NB4 (cell line): Measurements from ENCODE around the gene POLR2H.

ENCODE experiments used
- CTCF ChIP-seq: IDR thresholded peaks from one replicate; pipeline ENCODE4 v1.5.1; 2012; ENCODE audit warnings: low read depth, low read length
- MAX ChIP-seq: IDR thresholded peaks from 2 replicates; pipeline ENCODE4 v1.6.1; 2011; ENCODE audit warnings: low read depth, low read length

GRCh38 chr3:184337981-184338380, 23.5 kb upstream of the POLR2H start:
- TF ChIP-seq MAX = no peak
- TF ChIP-seq CTCF = no peak
